GM12891 (cell line): ENCODE results near the gene COL25A1.
"Not testable (repeated sequence)": the region's sequence is repeated elsewhere in the genome, so short reads cannot be mapped to it uniquely, and the experiment has no call there.

ENCODE experiments used
- DNase-seq: peaks from one replicate; pipeline ENCODE4 v3.0.0; 2011; ENCODE audit warnings: low spot score; ENCODE audit not compliant: insufficient read length
- FAIRE-seq: peaks from 2 replicates; lab custom pipeline; 2011; peaks lifted over from hg19 to GRCh38; lab: Jason Lieb, UNC
- PAX5 ChIP-seq: IDR thresholded peaks from 2 replicates; pipeline ENCODE4 v1.6.1; 2011; ENCODE audit warnings: low read length, moderate library complexity, mild to moderate bottlenecking; ENCODE audit not compliant: insufficient read depth, severe bottlenecking
- POLR2A ChIP-seq: IDR thresholded peaks from 2 replicates; pipeline ENCODE4 v1.6.1; 2011; ENCODE audit warnings: low read depth, low read length, control low read depth
- POLR2AphosphoS5 ChIP-seq: IDR thresholded peaks from 2 replicates; pipeline ENCODE4 v1.6.1; 2011; ENCODE audit warnings: low read depth, low read length, control low read depth
- POU2F2 ChIP-seq: IDR thresholded peaks from 2 replicates; pipeline ENCODE4 v1.6.1; 2011; ENCODE audit warnings: low read depth, mild to moderate bottlenecking, control low read depth, low read length, moderate library complexity
- SPI1 ChIP-seq: IDR thresholded peaks from 2 replicates; pipeline ENCODE4 v1.6.1; 2011; ENCODE audit warnings: low read depth, low read length, control low read depth
- TAF1 ChIP-seq: IDR thresholded peaks from 2 replicates; pipeline ENCODE4 v1.6.1; 2011; ENCODE audit warnings: low read depth, low read length, control low read depth

Gene COL25A1

GRCh38 chr4:109029987-109030386, 272.5 kb downstream of the COL25A1 start:
- TF ChIP-seq TAF1 (no peak), POLR2A (no peak), POLR2AphosphoS5 (no peak), SPI1 (no peak), PAX5 (no peak), POU2F2 (no peak)
- FAIRE-seq, result no peak
- no peak for DNase-seq

- FAIRE-seq (no peak), DNase-seq (no peak)
- TF ChIP-seq POU2F2 (no peak), POLR2A (no peak), POLR2AphosphoS5 (no peak), TAF1 (no peak), SPI1 (no peak), PAX5 (no peak)
Observed at GRCh38 chr4:109027016-109027500, 275.4 kb downstream of the COL25A1 start.

GRCh38 chr4:109026588-109026987, 275.9 kb downstream of the COL25A1 start:
- FAIRE-seq (no peak), DNase-seq (no peak)
- no peak for TF ChIP-seq TAF1
- no peak for TF ChIP-seq SPI1
- no peak for TF ChIP-seq POU2F2
- no peak for TF ChIP-seq POLR2AphosphoS5
- no peak for TF ChIP-seq PAX5
- TF ChIP-seq POLR2A, result no peak

DNA sequence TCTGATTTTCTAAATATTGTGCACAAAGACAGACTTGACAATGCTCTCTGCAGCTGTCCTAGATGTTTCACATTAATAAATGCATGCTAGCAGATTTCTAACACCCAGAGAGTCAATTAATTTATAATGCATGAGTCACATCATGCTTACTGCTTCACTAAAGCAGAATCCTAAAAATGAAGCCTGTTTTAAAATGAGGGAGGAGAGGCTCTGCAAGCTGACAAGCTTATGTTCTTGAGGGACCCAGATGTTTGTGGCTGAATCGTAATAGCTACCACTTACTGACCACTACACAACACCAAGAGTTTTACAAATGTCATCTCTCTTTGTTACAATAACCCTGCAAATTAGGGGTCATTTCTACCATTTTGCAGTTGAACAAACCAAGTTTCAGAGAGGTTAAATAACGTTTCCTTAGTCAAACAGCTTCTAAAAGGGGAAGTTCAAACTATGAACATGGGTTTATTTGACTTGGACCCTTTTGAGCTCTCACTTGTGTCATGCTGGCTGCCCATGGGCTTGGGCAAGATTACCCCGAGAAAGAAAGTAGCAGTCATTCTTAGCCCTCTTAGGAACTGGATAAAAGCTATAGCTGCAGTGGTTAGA, 276.9 kb downstream of the COL25A1 start:
- DNase-seq (no peak), FAIRE-seq (no peak)
- TF ChIP-seq POLR2AphosphoS5 (no peak), PAX5 (no peak), POU2F2 (no peak), TAF1 (no peak), SPI1 (no peak), POLR2A (no peak)

DNA sequence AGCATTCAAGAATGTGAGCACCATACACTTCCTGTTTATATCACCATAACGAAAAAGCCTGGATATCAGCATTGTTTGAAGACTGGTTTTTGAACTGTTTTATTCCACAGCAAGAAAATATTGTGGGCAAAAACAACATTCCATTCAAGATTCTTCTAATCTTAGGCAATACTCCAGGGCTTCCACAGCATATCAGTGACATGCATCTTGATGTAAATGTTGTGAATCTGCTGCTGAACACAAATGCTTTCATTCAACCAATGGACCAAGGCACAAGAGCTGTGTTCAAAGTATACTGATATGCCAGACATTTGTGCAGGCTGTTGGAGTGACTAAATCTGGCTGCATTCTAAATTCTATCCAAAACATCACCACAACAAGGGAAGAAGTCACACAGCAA, 279.5 kb downstream of the COL25A1 start:
- FAIRE-seq (no peak), DNase-seq (no peak)
- TF ChIP-seq POU2F2 (no peak), TAF1 (no peak), PAX5 (no peak), SPI1 (no peak), POLR2AphosphoS5 (no peak), POLR2A (no peak)

- FAIRE-seq, DNase-seq: not testable (repeated sequence)
Observed at GRCh38 chr4:109021630-109022029, 280.8 kb downstream of the COL25A1 start.

DNA sequence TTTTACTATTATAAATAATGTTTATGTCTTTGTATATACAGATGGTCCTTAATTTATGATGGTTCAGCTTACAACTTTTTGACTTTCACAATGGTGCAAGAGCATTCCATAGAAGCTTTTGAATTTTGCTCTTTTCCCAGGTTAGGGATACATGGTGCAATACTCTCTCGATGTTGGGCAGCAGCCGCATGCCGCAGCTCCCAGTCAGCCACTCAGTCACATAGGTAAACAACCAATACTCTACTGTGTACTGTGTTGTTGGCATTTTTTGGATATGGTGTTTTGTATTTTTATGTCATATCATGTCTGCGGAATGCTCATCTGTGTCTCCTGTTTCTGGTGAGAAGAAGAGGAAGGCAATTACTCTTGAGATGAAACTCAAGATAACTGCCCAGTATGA, 281.6 kb downstream of the COL25A1 start:
- FAIRE-seq, result no peak
- no peak for TF ChIP-seq POLR2AphosphoS5
- TF ChIP-seq PAX5, result no peak
- TF ChIP-seq TAF1, result no peak
- TF ChIP-seq POU2F2, result no peak
- no peak for TF ChIP-seq SPI1
- TF ChIP-seq POLR2A, result no peak
- DNase-seq, result no peak

DNA sequence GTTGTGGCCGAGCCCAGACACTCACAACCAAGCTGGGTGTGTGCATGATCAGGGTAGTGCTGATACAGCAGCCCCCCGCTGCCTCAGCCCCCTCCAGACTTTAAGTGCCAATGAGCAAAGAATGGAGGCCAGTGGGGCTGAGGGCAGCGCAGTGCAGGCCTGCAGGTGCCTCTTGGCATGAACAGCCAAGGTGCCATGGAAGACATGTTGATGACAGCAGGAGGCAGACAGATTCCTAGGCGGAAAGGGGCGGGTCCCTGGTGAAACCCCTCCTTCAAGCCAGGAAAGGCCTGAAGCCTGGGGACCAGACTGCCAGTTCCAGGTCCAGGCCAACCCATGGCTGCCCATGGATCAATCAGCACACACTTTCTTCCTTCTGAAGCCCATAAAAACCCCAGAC, 286.3 kb downstream of the COL25A1 start:
- FAIRE-seq (no peak), DNase-seq (no peak)
- no peak for TF ChIP-seq POLR2A
- TF ChIP-seq POU2F2, result no peak
- TF ChIP-seq PAX5, result no peak
- no peak for TF ChIP-seq TAF1
- TF ChIP-seq POLR2AphosphoS5, result no peak
- TF ChIP-seq SPI1, result no peak

GRCh38 chr4:109015413-109015810, 287.0 kb downstream of the COL25A1 start:
- FAIRE-seq, result no peak
- no peak for TF ChIP-seq SPI1
- no peak for TF ChIP-seq TAF1
- TF ChIP-seq POLR2AphosphoS5, result no peak
- TF ChIP-seq POLR2A, result no peak
- no peak for DNase-seq
